A673 (cell line): ENCODE measurements around the gene SORD.
"Not testable (repeated sequence)": the region's sequence is repeated elsewhere in the genome, so short reads cannot be mapped to it uniquely, and the experiment has no call there.

Experiments
- EZH2 ChIP-seq: fragments of 200-600 bp; sonication (generic); IDR thresholded peaks from 2 replicates; pipeline ENCODE4 v1.6.1; 2017; ENCODE audit warnings: borderline replicate concordance, low read depth, mild to moderate bottlenecking, mixed read lengths, antibody characterized with exemption, low read length; ENCODE audit not compliant: poor library complexity, severe bottlenecking
- TF ChIP-seq, protein P1 (sequence below): fragments of 300-800, 200-600 bp; sonication (generic); conservative IDR thresholded peaks from 2 replicates; pipeline ENCODE4 v1.5.1; 2017; ENCODE audit warnings: low read depth, mild to moderate bottlenecking, antibody characterized with exemption, low read length, moderate library complexity, mixed read lengths

DNA sequence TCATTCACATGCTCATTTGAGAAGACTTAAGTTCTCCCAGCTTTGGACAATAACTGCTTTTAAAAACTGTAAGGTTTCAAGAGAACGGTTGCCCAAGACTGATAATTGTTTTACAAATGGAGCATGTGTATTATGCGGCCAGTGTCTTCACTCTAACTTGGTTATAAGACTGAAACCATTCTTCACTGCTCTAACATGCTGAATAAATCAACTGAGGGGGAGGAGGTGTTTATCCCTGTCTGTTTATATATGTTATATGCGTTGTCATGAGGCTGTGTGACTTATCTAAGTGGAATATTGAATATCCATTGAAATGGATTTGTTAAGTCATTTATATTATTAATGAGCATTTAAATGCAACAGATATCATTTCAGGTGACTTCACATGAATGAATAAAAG, 25.4 kb upstream of the SORD start:
- TF ChIP-seq, protein P1, sequence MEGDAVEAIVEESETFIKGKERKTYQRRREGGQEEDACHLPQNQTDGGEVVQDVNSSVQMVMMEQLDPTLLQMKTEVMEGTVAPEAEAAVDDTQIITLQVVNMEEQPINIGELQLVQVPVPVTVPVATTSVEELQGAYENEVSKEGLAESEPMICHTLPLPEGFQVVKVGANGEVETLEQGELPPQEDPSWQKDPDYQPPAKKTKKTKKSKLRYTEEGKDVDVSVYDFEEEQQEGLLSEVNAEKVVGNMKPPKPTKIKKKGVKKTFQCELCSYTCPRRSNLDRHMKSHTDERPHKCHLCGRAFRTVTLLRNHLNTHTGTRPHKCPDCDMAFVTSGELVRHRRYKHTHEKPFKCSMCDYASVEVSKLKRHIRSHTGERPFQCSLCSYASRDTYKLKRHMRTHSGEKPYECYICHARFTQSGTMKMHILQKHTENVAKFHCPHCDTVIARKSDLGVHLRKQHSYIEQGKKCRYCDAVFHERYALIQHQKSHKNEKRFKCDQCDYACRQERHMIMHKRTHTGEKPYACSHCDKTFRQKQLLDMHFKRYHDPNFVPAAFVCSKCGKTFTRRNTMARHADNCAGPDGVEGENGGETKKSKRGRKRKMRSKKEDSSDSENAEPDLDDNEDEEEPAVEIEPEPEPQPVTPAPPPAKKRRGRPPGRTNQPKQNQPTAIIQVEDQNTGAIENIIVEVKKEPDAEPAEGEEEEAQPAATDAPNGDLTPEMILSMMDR, result not testable (repeated sequence)
- TF ChIP-seq EZH2, result not testable (repeated sequence)
